Measurements from ENCODE around the gene PAN3.

PAN3 gene

DNA sequence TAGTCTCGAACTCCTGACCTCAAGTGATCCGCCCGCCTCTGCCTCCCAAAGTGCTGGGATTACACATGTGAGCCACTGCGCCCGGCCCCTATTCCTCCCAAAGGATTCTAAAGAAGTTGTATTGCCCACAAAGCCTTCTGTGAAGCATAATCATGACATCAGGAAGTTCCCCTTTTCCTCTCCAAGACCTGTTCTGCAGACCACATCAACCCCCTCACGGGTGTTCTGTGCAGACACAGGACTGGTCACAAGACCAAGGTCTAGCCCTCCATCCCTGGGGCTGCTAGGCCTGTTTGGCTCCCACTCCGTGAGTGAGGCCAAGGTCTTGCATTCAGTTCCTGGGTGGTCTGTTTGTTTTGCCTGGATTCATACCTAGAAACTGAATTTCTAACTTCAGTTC lies 178.5 kb downstream of the PAN3 start (continued):
- TF ChIP-seq, protein P1, sequence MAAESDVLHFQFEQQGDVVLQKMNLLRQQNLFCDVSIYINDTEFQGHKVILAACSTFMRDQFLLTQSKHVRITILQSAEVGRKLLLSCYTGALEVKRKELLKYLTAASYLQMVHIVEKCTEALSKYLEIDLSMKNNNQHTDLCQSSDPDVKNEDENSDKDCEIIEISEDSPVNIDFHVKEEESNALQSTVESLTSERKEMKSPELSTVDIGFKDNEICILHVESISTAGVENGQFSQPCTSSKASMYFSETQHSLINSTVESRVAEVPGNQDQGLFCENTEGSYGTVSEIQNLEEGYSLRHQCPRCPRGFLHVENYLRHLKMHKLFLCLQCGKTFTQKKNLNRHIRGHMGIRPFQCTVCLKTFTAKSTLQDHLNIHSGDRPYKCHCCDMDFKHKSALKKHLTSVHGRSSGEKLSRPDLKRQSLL (tag by site-specific recombination; IDR thresholded peaks at IDR 0.05) = no peak
- TF ChIP-seq ZNF423 (tag by site-specific recombination; IDR thresholded peaks at IDR 0.05) (no peak), ZNF132 (tag by site-specific recombination; IDR thresholded peaks at IDR 0.05; ENCODE audit: borderline replicate concordance) (no peak), ZNF561 (tag by site-specific recombination; IDR thresholded peaks at IDR 0.05; ENCODE audit: borderline replicate concordance) (no peak), MZF1 (tag by site-specific recombination; IDR thresholded peaks at IDR 0.05; ENCODE audit: borderline replicate concordance) (no peak), KLF10 (tag by site-specific recombination; IDR thresholded peaks at IDR 0.05) (no peak), ZNF10 (tag by site-specific recombination; IDR thresholded peaks at IDR 0.05) (no peak)
- TF ChIP-seq, protein P2, sequence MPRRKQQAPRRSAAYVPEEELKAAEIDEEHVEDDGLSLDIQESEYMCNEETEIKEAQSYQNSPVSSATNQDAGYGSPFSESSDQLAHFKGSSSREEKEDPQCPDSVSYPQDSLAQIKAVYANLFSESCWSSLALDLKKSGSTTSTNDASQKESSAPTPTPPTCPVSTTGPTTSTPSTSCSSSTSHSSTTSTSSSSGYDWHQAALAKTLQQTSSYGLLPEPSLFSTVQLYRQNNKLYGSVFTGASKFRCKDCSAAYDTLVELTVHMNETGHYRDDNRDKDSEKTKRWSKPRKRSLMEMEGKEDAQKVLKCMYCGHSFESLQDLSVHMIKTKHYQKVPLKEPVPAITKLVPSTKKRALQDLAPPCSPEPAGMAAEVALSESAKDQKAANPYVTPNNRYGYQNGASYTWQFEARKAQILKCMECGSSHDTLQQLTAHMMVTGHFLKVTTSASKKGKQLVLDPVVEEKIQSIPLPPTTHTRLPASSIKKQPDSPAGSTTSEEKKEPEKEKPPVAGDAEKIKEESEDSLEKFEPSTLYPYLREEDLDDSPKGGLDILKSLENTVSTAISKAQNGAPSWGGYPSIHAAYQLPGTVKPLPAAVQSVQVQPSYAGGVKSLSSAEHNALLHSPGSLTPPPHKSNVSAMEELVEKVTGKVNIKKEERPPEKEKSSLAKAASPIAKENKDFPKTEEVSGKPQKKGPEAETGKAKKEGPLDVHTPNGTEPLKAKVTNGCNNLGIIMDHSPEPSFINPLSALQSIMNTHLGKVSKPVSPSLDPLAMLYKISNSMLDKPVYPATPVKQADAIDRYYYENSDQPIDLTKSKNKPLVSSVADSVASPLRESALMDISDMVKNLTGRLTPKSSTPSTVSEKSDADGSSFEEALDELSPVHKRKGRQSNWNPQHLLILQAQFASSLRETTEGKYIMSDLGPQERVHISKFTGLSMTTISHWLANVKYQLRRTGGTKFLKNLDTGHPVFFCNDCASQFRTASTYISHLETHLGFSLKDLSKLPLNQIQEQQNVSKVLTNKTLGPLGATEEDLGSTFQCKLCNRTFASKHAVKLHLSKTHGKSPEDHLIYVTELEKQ (tag by site-specific recombination; IDR thresholded peaks at IDR 0.05; ENCODE audit: borderline replicate concordance) = no peak

DNA sequence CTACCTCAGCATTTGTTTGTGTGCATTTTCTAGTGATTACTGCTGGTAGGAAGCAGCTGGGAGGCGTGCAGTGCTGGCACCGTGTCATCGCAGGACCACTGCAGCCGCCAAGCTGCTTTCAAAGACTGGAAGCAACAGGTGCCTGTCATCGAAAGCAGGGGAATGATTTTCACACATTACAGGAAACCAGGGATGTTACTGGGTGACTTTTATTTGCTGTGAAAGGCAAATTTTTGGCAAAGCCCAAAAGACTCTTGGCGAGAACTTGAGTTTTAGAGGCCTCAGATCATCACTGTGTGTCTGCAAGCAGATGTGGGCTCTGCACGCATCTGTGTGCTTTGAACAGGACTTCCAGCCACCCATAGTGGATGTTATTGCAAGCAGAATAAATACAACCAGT lies 180.2 kb downstream of the PAN3 start:
- ChIA-PET CTCF (interaction anchor here (1.0 kb wide), 1 partner anchor 317 kb away, joined by 3 read pairs; no protein-coding TSS in a partner anchor), POLR2A (no interaction called here)
- Histone ChIP-seq H3K9me3 (ENCODE audit: control insufficient read depth, insufficient read depth, low read depth, low read length) (no peaks in the 10 kb centered on the region), H3K36me3 (ENCODE audit: control insufficient read depth in 2 of 2, insufficient read depth in 1 of 2, low read length in 2 of 2) (no peaks in the 10 kb centered on the region), H3K27ac (ENCODE audit: extremely low read depth, low read depth, low read length) (no peak overlapping the region), H3K4me3 (ENCODE audit: low read depth, low read length) (no peak overlapping the region), H3K4me1 (ENCODE audit: control insufficient read depth, insufficient read depth, low read length) (no peaks in the 10 kb centered on the region)
- TF ChIP-seq ZBTB1 (tag by site-specific recombination; IDR thresholded peaks at IDR 0.05) (no peak), ZBTB17 (tag by site-specific recombination; IDR thresholded peaks at IDR 0.05) (no peak), SCRT1 (tag by site-specific recombination; IDR thresholded peaks at IDR 0.05; ENCODE audit: borderline replicate concordance) (0 out of 2 replicates have a peak, but pooled peaks have one; percentile 38), ZNF571 (tag by site-specific recombination; IDR thresholded peaks at IDR 0.05) (no peak), ZNF555 (tag by site-specific recombination; conservative IDR thresholded peaks at IDR 0.05) (no peak), ZNF23 (tag by site-specific recombination; IDR thresholded peaks at IDR 0.05; ENCODE audit: borderline replicate concordance) (no peak), ZNF473 (tag by site-specific recombination; IDR thresholded peaks at IDR 0.05) (no peak), SCRT2 (tag by site-specific recombination; IDR thresholded peaks at IDR 0.05) (peak; percentile 84)
- TF ChIP-seq, protein P3, sequence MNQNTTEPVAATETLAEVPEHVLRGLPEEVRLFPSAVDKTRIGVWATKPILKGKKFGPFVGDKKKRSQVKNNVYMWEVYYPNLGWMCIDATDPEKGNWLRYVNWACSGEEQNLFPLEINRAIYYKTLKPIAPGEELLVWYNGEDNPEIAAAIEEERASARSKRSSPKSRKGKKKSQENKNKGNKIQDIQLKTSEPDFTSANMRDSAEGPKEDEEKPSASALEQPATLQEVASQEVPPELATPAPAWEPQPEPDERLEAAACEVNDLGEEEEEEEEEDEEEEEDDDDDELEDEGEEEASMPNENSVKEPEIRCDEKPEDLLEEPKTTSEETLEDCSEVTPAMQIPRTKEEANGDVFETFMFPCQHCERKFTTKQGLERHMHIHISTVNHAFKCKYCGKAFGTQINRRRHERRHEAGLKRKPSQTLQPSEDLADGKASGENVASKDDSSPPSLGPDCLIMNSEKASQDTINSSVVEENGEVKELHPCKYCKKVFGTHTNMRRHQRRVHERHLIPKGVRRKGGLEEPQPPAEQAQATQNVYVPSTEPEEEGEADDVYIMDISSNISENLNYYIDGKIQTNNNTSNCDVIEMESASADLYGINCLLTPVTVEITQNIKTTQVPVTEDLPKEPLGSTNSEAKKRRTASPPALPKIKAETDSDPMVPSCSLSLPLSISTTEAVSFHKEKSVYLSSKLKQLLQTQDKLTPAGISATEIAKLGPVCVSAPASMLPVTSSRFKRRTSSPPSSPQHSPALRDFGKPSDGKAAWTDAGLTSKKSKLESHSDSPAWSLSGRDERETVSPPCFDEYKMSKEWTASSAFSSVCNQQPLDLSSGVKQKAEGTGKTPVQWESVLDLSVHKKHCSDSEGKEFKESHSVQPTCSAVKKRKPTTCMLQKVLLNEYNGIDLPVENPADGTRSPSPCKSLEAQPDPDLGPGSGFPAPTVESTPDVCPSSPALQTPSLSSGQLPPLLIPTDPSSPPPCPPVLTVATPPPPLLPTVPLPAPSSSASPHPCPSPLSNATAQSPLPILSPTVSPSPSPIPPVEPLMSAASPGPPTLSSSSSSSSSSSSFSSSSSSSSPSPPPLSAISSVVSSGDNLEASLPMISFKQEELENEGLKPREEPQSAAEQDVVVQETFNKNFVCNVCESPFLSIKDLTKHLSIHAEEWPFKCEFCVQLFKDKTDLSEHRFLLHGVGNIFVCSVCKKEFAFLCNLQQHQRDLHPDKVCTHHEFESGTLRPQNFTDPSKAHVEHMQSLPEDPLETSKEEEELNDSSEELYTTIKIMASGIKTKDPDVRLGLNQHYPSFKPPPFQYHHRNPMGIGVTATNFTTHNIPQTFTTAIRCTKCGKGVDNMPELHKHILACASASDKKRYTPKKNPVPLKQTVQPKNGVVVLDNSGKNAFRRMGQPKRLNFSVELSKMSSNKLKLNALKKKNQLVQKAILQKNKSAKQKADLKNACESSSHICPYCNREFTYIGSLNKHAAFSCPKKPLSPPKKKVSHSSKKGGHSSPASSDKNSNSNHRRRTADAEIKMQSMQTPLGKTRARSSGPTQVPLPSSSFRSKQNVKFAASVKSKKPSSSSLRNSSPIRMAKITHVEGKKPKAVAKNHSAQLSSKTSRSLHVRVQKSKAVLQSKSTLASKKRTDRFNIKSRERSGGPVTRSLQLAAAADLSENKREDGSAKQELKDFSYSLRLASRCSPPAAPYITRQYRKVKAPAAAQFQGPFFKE (tag by site-specific recombination; IDR thresholded peaks at IDR 0.05; ENCODE audit: borderline replicate concordance) = no peak

All from HEK293 (cell line).